Choroid plexus epithelial cell (primary cell): ENCODE data around the gene FOXP1.

Experiments
- DNase-seq: peaks from one replicate; pipeline ENCODE4 v3.0.0-alpha.2; 2010; ENCODE audit warnings: low read depth
- H3K4me3 ChIP-seq: 2 replicates; pipeline ENCODE4 v1.5.1; 2011; ENCODE audit warnings: low read depth, mild to moderate bottlenecking, control low read depth, low read length, moderate library complexity
- TF ChIP-seq, protein P1 (sequence below): conservative IDR thresholded peaks from 2 replicates; pipeline ENCODE4 v1.5.1; 2011; ENCODE audit warnings: low read depth, mild to moderate bottlenecking, control low read depth, inconsistent platforms, low read length, moderate library complexity

The FOXP1 gene

DNA sequence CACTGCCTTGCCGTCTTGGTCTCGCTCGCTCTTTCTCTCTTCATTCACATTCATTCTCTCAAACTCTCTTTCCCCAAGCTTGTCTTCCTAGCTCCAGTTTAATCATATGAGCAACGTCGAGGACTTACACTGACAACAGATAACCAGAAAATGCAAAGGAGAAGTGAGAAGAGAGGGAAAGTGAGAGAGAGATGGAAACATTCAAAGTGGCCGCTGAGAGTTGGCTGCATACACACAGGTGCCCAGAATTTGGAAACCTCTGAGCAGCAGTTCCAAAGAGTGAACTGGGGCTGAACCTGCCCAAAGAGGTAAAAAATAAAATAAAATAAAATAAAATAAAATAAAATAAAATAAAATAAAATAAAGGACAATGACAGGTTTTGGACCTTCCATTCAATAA lies 583.0 kb downstream of the FOXP1 start:
- TF ChIP-seq, protein P1, sequence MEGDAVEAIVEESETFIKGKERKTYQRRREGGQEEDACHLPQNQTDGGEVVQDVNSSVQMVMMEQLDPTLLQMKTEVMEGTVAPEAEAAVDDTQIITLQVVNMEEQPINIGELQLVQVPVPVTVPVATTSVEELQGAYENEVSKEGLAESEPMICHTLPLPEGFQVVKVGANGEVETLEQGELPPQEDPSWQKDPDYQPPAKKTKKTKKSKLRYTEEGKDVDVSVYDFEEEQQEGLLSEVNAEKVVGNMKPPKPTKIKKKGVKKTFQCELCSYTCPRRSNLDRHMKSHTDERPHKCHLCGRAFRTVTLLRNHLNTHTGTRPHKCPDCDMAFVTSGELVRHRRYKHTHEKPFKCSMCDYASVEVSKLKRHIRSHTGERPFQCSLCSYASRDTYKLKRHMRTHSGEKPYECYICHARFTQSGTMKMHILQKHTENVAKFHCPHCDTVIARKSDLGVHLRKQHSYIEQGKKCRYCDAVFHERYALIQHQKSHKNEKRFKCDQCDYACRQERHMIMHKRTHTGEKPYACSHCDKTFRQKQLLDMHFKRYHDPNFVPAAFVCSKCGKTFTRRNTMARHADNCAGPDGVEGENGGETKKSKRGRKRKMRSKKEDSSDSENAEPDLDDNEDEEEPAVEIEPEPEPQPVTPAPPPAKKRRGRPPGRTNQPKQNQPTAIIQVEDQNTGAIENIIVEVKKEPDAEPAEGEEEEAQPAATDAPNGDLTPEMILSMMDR = no peak
- no peak overlapping the region for H3K4me3 ChIP-seq
- DNase-seq = no peak

DNA sequence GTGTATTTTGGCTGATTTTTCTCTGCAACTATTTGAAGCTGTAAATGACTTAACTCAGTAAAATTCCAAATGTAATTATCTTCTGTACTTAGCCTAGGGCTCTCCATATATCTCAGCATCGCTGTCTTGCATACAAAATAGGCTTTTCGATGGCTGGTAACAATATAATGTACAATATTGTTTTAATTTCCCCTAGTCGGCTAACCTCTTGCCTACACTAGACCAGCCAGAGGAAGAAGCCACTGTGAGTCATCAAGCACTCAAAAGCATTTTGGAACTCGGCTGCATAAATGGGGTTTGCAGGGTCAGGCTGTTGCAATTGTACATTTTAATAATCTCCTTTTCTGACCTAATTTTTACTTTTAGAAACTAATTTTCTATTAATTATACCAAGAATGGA lies 583.8 kb downstream of the FOXP1 start:
- TF ChIP-seq, protein P1 = no peak
- peak; percentile 90 for DNase-seq

DNA sequence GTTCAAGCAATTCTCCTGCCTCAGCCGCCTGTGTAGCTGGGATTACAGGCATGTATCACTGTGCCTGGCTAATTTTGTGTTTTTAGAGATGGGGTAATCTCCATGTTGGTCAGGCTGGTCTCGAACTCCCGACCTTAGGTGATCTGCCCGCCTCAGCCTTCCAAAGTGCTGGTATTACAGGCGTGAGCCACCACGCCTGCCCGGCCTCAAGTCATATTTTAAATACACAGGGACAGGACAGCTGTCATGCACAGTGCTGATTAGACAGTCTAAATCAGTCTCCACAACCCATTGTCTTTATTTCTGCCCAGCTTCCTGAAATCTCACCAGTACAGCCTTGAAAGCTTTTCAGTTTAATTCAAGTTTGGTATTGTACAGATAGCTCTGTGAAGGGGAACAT lies 587.4 kb downstream of the FOXP1 start:
- no peak overlapping the region for H3K4me3 ChIP-seq
- no peak for DNase-seq
- TF ChIP-seq, protein P1 = no peak

More for the DNA sequence above, 583.8 kb downstream of the FOXP1 start:
- no peak overlapping the region for H3K4me3 ChIP-seq

DNA sequence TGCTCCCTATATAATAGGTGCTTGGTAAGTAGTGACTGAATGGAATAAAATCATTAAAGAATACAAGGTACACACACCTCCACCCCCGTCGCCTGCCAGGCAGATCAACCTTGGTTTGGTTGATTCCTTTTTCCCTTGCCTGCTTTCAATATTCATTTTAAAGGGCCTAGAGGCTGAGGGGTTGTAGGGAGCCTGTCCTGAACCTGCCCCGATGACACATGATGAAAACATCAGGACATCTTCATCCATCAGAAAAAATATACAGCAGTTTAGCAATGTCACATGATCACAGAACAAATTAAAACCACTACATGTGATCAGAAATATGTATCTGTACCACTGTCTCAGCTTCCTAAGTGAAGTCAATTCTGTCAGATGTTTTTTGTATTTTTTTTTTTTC lies 588.9 kb downstream of the FOXP1 start:
- no peak overlapping the region for H3K4me3 ChIP-seq
- DNase-seq = no peak
- TF ChIP-seq, protein P1 = no peak

DNA sequence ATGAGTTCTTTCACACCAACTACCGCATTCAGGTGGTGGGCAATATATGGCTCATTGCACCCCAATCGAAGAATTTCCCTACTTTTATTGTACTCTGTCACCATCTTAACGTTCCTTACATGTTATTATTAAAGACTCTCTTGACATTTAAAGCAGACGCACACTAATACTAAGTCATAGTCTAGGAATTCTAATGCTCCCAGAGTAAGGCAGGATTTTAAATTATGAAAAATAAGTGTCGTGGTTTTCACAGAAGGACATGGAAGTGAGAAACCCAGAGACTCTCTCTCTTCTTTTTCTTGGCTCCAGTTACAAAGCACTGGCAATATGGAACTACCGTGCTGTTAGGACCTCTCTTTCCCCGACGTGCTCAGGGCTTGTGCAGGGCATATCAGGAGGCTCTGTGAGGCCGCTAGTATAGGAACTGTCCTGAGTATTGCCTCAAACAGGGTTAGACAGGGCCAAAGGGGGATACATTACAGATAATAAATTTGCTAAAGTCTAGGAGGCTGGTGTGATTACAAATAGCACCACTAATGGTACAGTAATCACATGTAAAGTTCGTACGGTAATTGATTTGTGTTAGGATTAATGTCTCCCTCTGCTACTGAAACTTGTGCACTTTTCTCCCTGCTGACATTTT lies 590.8 kb downstream of the FOXP1 start:
- no peak overlapping the region for H3K4me3 ChIP-seq
- no peak for DNase-seq
- TF ChIP-seq, protein P1 = no peak

DNA sequence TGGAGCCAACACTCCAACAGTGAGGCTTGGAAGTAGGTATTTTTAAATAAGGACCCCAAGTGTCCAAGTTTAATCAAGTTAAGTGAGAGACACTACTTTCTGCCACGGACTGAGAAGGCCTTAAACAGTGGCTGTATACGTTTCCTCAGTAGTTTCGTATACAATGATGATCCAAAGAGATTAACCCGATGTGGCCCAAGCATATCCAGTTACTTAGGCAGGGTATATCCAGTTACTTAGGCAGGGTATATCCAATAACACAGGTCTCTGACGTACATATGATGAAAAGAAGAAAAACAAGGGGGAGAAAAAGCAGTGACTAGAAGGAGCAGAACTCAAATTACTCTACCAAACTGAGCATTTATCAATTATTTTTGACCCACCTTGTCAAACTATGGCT lies 591.4 kb downstream of the FOXP1 start:
- DNase-seq = no peak
- TF ChIP-seq, protein P1 = no peak
- H3K4me3 ChIP-seq = no peak overlapping the region

DNA sequence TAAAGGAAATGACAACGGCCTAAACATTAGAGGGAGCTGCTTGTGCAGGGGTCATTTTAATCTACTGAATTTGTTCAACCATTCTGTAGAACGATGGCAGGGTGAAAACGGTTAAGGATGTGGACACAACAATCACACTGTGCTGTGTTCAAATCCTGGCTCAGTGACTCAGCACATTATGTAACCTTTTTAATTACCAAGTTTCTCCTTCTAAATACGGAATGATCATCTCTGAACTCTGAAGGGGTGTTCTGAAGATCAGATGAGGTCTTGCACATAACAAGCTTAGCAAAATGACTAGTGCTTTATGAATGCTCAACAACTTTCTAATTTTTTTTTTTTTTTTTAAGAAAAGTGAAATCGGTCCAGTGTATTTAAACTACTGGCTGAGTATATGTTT lies 592.8 kb downstream of the FOXP1 start:
- TF ChIP-seq, protein P1 = no peak
- peak; percentile 36 for DNase-seq
- H3K4me3 ChIP-seq = no peak overlapping the region
